GM21447 (cell line): ENCODE data around the gene CALCR.

ENCODE experiments used
- ATAC-seq: cut with Tn5 transposase; IDR thresholded peaks from one replicate; pipeline ENCODE4 v1.9.1; 2021; ENCODE audit not compliant: unreplicated experiment

CALCR gene

DNA sequence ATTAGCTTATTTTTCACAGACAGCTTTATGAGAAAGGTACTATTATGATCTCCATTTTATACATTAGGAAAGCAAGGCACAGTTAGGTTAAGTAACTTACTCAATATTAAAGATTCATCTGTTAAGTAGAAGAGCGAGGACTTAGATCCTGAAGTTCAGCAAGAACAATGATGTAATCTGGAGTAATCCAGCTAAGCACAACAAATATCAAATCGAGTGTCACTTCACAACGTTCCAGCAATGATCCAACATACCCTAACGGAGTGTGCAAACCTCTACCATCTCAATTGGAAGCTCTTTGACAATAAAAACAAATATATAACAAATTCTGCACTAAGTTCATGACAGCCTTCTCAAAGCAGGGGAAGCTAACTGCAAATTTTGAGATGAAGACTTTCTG, 121.3 kb downstream of the CALCR start:
- ATAC-seq = no peak

DNA sequence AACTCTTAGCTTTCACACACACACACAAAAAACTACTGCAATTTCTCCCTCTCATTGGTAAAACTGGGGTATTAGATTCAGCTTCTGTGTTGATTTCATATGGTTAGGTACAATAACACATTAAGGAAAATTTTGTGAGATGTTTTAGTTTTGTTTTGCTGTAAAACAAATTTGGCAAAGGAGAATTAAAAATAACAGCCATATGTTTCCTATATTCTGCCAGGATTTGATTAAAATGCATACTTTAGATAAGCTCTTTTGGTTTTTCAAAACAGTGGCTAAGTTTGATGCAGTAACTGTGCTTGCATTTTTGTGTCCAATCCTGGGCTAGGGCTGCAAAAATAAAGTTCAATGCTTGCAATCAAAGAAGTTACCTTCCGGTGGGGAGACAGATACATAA, 126.3 kb downstream of the CALCR start:
- no peak for ATAC-seq

DNA sequence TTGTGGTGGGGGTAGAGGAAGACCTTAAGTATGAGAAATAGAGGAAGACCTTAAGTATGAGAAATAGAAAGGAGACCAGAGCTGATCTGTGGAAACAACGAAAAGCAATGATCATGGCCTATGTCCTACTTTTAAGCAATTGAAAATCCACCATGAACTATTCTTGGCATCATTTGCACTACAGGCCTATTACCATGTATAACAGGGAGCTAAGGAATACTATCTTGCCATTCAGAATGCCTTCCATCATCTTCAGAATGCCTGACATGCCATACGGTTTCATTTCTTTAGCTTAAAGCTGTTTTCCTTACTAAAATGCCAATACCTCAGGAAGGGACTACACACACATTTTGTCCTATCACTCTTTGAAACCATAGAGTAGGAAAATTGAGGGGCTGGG, 127.0 kb downstream of the CALCR start:
- ATAC-seq = no peak

DNA sequence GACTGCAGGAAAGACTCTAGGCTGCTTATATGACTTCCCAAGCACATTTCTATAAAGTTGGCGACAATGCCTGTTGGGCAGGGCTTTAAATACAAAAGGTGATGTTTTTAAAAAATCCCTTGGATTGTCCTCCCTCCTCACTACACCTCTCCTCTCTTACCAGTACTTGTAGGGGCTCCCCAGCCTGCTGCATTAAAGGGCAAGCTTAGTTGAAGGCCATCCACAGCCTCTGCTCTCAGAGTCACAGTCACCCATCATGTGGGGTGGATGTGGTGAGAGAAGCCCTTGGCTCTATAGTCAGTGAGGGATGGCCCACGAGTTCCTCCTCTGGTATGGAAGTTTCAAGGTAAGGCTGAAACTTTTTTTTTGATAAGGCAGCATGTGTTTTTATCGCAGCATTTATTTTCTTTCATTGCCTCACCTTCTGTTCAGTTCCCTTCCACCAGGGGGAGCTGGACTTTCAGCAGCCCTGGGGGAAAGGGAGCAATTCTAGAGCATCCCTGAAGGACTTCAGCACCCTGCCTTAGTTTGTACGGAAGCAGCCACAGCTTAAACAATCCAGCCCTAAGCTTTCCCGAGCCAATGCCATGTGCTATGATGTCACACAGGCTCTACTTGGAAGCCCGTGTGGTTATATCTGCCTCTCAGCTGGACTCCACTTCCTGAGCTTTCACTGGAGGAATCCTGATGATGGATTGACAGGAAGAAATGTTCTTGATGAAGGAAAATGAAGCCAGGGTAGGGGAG, 131.9 kb downstream of the CALCR start:
- ATAC-seq = peak; percentile 53

DNA sequence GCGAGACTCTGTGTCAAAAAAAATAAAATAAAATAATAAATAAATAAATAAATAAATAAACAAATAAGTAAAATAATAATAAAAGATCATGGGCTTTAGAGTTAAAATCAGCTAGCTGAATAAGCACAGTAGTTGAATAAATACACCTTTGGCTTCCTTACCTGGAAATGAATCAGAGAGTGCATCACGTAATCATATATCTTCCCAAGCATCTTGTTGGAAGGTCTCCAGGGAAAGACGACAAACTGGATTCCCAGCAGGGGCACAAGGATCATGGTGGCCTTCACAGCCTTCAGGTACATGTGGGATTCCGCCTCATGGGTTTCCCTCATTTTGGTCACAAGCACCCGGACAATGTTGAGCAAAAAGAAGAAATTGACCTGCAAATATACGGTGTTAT, 138.7 kb downstream of the CALCR start:
- ATAC-seq = no peak

DNA sequence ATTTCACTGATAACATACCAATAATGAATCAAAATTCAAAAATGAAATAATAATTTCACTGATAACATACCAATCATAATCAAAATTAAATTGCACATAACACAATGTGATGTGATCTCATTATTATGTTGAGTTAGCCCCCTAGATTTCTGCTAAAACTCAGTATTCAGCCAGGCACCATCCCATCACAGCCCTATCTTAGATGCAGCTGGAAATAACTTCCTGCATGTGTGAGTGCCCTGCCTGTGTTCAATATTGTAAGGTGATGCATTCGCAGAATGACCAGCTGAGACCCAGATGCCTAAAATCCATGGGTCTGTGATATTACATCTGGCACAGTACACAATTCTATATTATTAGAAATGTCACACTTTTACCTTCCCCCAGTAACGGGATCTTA, 142.4 kb downstream of the CALCR start:
- ATAC-seq = no peak

DNA sequence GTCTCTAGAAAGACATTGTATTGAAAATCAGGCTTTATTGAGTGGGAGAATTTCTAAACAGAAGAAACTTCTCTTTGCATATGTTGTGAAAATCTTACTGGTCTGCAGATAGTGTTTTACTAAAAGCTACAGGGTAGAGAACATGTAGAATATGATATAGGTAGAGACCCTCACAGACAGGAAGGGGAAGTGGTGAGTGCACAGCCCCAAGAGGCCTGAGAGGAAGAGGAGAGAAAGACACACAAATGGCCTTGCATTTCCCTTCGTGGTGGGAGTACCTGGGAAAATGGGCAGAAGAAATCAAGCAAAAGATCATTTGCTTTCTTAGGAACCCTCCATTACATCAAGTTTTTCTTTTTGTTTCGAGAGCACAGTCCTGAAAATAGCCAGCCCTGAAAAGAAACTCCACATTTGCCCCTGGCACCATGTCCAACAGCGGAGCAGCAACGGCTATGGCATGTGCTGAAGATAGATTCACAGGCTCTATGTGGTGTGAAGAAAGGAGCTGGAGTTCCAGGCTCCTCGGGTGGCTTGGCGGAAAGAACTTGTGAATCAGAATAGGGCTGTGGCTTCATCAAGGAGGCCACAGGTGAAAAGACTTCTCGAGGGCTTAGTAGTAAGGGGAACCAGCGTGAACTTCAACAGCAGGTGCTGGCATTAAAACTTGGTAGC, 143.5 kb downstream of the CALCR start:
- ATAC-seq = no peak

DNA sequence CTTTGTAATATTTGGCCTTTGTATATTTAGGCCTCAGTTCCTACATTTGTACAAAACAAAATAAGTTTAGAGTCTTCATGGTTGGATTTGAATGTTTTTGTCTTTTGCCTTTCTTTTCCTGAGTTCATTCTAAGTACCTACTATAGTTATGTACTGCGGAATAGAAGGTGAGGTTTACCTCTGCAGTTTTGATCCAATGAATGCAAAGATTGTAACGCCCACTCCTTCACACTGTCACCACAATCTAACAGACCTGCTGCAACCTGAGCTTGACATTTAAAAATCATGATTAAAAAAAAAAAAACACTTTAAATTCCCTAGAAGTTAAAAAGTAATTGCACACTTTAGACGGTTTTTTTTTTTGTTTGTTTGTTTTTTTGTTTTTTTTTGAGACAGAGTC, 145.0 kb downstream of the CALCR start:
- no peak for ATAC-seq

DNA sequence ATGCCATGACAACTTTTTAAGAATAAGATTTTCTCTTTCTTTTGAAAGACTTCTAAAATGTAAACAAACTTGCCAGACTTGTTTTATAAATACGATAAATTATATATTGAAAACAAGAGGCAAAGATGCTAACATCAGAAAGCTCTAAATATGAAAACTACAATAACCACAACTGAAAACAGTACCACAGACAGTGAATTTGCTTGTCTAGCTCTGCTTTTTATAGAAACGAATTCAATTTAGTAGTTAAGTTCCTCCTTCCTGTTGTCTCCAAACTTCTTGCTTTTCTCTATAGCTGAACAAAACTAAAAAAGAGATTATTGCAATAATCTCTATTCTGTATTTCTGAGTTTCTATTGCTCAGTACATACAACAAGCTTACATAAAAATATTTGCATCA, 147.4 kb downstream of the CALCR start:
- no peak for ATAC-seq

DNA sequence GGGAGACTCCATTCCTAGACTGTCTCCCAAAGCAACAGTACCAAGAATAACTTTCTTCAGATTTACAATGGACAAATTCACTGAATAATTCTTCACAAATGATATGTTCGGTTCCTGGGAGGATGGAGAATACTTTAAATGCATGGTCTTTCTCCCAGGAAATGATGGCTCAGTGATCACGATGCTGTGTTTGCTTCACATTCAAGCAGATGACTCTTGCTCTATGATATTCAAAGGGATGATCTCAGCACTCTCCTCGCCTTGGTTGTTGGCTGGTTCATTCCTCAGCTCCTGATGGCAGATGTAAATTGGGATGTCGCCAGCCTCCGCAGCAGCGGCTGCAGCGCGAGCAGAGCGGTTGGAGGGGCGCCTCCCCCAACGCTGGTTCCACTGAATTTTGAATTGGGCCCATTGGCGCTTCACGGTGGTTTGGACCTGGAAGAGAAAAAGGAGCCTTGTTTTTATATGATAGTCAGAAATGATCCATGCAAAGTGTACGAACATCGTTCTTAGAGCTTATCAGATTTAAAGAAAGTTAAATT, 148.3 kb downstream of the CALCR start:
- no peak for ATAC-seq

DNA sequence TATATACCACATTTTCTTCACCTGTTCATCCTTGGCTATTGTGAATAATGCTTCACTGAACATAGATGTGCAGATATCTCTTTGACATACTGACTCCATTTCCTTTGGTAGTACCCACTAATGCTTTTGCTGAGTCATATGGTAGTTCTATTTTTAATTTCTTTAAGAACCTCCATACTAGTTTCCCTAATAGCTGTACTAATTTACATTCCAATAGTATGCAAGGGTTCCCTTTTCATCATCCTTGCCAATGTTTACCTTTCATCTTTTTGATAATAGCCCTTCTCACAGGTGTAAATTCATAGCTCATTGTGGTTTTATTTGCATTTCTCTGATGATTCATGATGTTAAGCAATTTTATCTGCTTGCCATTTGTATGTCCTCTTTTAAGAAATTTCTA, 159.9 kb downstream of the CALCR start:
- ATAC-seq = no peak

DNA sequence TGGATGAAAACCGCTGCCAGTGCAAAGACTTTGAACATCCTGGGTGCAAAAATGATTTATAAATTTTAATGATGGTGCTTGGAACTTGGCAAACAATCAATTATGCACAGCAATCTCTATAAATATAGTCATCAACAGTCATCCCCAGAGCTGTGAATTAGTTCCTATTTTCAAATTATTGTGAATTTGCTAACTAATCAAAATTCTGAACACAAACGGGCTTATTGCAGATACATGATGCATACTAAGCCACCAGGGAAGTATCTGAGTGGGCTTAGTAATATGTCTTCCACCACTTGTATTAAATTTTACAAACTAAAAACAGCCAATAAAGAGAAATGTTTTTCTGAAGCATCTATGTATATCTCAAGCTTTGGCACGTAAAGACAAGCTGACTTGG, 165.2 kb downstream of the CALCR start:
- ATAC-seq = no peak

DNA sequence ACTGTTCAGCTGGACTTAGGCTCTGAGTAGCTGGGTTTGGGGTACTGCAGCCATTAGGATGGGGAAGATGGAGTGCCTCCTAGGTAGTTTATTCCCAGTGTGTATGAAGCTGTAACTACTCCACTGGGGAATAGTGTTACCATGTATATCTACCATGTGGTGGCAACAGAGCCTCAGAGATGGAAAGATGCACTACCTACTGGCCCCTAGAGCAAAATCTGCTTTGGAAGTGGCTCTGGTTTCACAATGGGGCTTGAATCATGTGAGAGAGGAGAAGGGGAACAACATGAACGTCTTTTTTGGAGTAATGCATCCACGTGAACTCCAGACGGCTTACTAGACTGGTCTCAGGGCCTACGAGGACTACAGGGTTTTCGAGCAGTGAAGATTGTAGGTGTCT, 167.3 kb downstream of the CALCR start:
- no peak for ATAC-seq

DNA sequence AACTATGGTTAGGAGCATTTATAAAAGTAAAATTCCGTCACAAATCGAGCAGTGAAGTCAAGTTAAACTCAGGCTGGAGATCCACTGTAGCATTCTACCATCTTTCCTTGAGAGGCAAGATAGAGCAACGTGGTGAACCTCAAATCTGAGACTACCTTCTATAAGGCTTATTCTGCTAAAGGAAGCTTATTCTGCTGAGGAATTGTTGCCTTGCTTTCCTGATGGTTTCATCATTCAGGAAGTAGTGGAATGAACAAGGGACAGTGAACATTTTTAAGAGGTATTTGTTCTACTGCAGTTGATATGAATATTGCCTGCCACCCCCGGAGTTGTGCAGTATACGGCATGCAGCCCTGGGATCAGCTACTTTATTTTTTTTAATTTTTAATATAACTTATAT, 171.6 kb downstream of the CALCR start:
- no peak for ATAC-seq

DNA sequence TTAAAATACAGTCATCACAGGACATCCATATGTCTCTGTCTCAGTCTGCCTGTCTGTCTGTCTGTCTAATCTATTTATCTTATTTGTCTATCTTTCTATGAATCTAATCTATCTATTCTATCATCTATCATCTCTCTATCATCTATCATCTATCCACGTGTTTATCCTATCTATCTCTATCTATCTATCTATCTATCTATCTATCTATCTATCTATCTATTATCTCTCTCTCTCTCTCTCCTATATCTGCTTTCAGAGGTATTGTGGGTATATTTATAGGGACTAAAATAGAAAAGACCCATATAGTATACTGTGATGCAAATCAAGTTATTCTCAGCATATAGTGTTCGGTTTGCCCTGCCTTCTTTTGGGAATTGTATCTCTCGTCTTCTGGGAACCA, 174.9 kb downstream of the CALCR start:
- no peak for ATAC-seq

DNA sequence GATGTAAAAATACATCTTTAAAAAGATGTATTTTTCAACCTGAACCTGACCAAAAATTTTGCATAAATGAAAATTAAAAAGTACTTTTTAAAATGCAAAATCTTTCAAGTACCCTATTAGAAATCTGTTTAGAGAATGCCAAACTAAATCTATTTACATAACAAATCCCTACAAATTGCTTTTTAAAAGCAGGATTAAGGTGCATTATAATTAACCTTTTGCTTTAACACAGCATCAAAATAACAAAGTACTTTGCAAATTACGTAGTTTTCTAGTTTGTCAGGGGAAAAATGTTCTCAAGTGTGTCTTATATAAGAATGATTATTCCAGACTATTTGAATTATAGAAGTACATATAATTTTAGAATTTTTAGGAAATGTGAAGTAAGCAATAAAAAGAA, 181.5 kb downstream of the CALCR start:
- ATAC-seq = no peak

DNA sequence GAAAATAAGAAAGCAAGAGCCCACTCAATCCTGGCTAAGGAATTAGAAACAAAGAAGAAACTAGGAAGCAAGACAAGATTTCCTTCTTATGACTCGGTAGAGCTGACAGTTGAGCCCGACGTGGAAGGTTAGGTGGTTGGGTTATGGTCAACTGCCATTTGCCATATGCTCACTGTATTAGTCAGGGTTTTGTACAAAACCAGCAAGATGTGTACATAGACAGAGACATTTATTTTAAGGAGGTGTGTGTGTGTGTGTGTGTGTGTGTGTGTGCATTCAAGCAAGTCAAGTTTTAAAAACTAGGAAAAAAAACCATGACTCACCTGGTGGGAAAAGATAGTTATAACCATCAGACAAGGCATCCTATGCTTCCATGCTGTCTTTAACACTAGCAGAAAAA, 183.9 kb downstream of the CALCR start:
- no peak for ATAC-seq

DNA sequence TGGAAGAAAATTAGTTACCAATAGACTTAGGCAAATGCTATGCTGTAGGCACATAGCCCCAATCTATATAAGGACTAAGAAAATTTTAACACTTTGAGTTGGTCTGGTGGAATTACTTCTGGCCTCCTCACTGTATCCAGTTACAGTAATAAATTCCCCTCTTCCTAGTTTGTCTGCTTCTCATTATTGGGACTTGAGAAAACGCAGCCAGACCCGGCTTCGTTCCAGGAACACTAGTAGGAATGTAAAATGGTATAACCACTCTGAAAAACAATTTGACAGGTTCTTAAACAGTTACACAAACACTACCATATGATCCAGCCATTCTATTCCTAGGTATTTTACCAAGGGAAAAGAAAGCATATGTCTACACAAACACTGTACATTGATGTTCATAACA, 192.2 kb downstream of the CALCR start:
- ATAC-seq = no peak

DNA sequence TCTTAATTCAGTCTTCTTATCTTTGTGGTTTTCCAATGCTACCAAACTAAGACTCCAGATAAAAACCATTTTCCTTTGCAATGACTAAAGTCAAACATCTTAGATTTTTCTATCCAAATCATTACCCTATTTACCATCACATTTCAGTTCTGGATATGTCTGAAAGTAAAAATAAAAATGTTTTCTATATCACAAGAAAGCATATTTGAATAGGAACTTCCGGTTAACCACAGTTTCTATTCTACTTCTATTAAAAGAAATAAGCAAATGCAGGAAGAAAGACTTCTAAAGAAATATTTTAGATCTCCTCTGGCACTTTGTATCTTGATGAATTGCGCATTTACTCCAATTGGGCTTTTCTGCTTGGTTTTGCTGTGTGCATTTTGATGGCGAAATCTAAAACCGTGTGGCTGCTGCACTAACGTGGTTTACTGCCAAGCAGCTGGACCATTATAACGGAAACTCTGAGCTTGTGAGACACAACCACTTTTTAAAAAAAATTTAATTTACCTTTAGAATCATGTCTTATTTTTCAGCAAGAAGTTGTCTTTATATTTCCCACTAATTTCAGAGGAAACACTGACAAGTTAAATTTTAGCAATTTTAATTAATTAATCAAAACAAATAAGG, 196.3 kb downstream of the CALCR start:
- ATAC-seq = no peak

DNA sequence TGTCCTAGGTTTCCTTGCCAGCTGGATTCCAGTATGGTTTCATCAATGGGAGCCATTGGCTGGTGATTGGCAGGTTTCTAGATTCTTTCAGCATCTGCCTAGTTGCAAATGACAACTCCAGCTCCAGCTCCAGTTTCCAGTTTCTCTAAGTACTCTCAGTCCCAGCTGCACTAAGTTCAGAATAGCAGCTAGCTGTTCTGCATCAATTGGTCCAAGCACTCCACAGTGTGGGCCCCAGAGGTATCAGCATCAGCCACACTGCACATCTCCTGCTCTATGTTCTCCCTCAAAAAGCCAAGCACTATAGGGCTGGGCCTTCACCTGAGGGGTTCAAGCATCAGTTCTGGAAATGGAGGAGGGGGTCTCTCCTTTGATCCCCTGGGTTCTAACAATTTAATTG, 198.9 kb downstream of the CALCR start:
- peak; percentile 60 for ATAC-seq
